WTC11 (cell line): Measurements from ENCODE around the gene OR3A1. TPM values are rescaled to one million over a fixed set of nuclear protein-coding genes. Genes with fewer than 3 reads are reported as not detected.
"Not testable (repeated sequence)": the region's sequence is repeated elsewhere in the genome, so short reads cannot be mapped to it uniquely, and the experiment has no call there.

ENCODE experiments used
- ATAC-seq: fragments of 200-7000 bp; cut with Tn5 transposase; 2 replicates; pipeline ENCODE4 v1.10.0; 2021; ENCODE audit warnings: mild to moderate bottlenecking, moderate library complexity
- Bru-seq: library from RNA; stranded (reverse); fragments of 400-500 nt; gene quantifications from one replicate; lab custom pipeline; 2021; lab: Mats Ljungman, UMichigan
- CTCF ChIA-PET: fragments of 300-600 bp; sonication (Branson Sonifier 250); formaldehyde crosslinking; loops from one replicate; lab custom pipeline; 2021; ENCODE audit warnings: antibody characterized with exemption; lab: Charles Lee
- POLR2A ChIA-PET: fragments of 350-600 bp; sonication (Branson Sonifier 250); formaldehyde crosslinking; loops from one replicate; lab custom pipeline; 2021; ENCODE audit warnings: antibody characterized with exemption; lab: Charles Lee
- DNase-seq: peaks from one replicate; pipeline ENCODE4 v3.0.0; 2021; ENCODE audit warnings: low spot score
- H3K27ac Mint-ChIP-seq: 2 replicates; pipeline ENCODE4 v1.8.0; 2021; ENCODE audit warnings: mixed read lengths
- H3K27me3 Mint-ChIP-seq: 2 replicates; pipeline ENCODE4 v1.8.0; 2021; ENCODE audit warnings: low read depth, mild to moderate bottlenecking, moderate library complexity, mixed read lengths
- H3K36me3 Mint-ChIP-seq: 2 replicates; pipeline ENCODE4 v1.8.0; 2021; ENCODE audit warnings: mixed read lengths
- H3K4me1 Mint-ChIP-seq: 2 replicates; pipeline ENCODE4 v1.8.0; 2022; ENCODE audit warnings: mixed read lengths
- H3K4me3 Mint-ChIP-seq: 2 replicates; pipeline ENCODE4 v1.8.0; 2021; ENCODE audit warnings: mild to moderate bottlenecking, moderate library complexity, mixed read lengths
- H3K9me3 Mint-ChIP-seq: 2 replicates; pipeline ENCODE4 v1.8.0; 2021; ENCODE audit warnings: mixed read lengths
- ARID4B ChIP-seq: sonication (generic); formaldehyde crosslinking; IDR thresholded peaks from 2 replicates; pipeline ENCODE4 v1.8.0; 2023; ENCODE audit warnings: missing genetic modification reagents, mild to moderate bottlenecking, borderline replicate concordance
- ATF2 ChIP-seq: sonication (generic); formaldehyde crosslinking; IDR thresholded peaks from 2 replicates; pipeline ENCODE4 v1.8.1; 2022; ENCODE audit warnings: low read depth, missing genetic modification reagents, borderline replicate concordance
- CDX4 ChIP-seq: fragments of 250-450 bp; sonication (Bioruptor Pico); IDR thresholded peaks from 2 replicates; pipeline ENCODE4 v1.9.0; 2021; ENCODE audit warnings: moderate library complexity, mild to moderate bottlenecking, inconsistent platforms, borderline replicate concordance
- ETV6 ChIP-seq: sonication (generic); formaldehyde crosslinking; IDR thresholded peaks from 2 replicates; pipeline ENCODE4 v1.8.1; 2022; ENCODE audit warnings: mild to moderate bottlenecking, missing genetic modification reagents
- IRF1 ChIP-seq: sonication (generic); formaldehyde crosslinking; IDR thresholded peaks from 2 replicates; pipeline ENCODE4 v1.8.0; 2023; ENCODE audit warnings: missing genetic modification reagents
- NFE2L1 ChIP-seq: sonication (generic); formaldehyde crosslinking; IDR thresholded peaks from 2 replicates; pipeline ENCODE4 v1.8.1; 2023; ENCODE audit warnings: missing genetic modification reagents
- NR1H2 ChIP-seq: sonication (generic); formaldehyde crosslinking; IDR thresholded peaks from 2 replicates; pipeline ENCODE4 v1.9.0; 2021; ENCODE audit warnings: mild to moderate bottlenecking, moderate library complexity, missing genetic modification reagents
- SOX15 ChIP-seq: fragments of 250-450 bp; sonication (Bioruptor Pico); IDR thresholded peaks from 2 replicates; pipeline ENCODE4 v1.9.0; 2021; ENCODE audit warnings: mild to moderate bottlenecking
- STAT6 ChIP-seq: sonication (generic); formaldehyde crosslinking; conservative IDR thresholded peaks from 2 replicates; pipeline ENCODE4 v1.8.1; 2023; ENCODE audit warnings: mild to moderate bottlenecking, low read depth, missing genetic modification reagents, moderate library complexity
- USF1 ChIP-seq: sonication (generic); formaldehyde crosslinking; IDR thresholded peaks from 2 replicates; pipeline ENCODE4 v1.8.0; 2022; ENCODE audit warnings: mild to moderate bottlenecking, missing genetic modification reagents
- ZNF121 ChIP-seq: sonication (generic); formaldehyde crosslinking; IDR thresholded peaks from 2 replicates; pipeline ENCODE4 v1.8.0; 2023; ENCODE audit warnings: missing genetic modification reagents
- ZNF281 ChIP-seq: sonication (generic); formaldehyde crosslinking; IDR thresholded peaks from 2 replicates; pipeline ENCODE4 v1.8.0; 2023; ENCODE audit warnings: mild to moderate bottlenecking, missing genetic modification reagents
- ZNF532 ChIP-seq: fragments of 250-450 bp; sonication (Bioruptor Pico); IDR thresholded peaks from 2 replicates; pipeline ENCODE4 v1.9.0; 2021; ENCODE audit warnings: mild to moderate bottlenecking, borderline replicate concordance
- long read RNA-seq, 3 experiments: library from RNA in 1 of 3; library from capped mRNA in 1 of 3; library from polyadenylated mRNA in 1 of 3; unstranded in 2 of 3; stranded (forward) in 1 of 3; transcript quantifications; one replicate each; pipeline ENCODE4 v2.0.0, GENCODE V29; 2021
- total RNA-seq: library from RNA; stranded (reverse); gene quantifications from 3 replicates; pipeline ENCODE4 v1.2.3, GENCODE V29; 2021

OR3A1 gene
- total RNA-seq: not detected in 3 replicates
- percentile 17 among the genes with signal in this experiment for Bru-seq, nascent RNA
- long read RNA-seq, experiment 1: 0 reads
- long read RNA-seq, experiment 2: 0 reads
- long read RNA-seq, experiment 3: 0 reads

GRCh38 chr17:3298260-3298659 is at the start of gene OR3A1:
OR3A1 (minus strand) TSS chr17:3298360; CDS start chr17:3292582, 5,778 bp downstream.
- Mint-ChIP-seq H3K27ac (no peak within 1 kb of the TSS), H3K27me3 (peaks cover 5% of the 10 kb centered on the region), H3K36me3 (no peaks in the 10 kb centered on the region), H3K9me3 (peaks cover 16% of the 10 kb centered on the region), H3K4me1 (no peaks in the 10 kb centered on the region), H3K4me3 (no peak within 1 kb of the TSS)
- DNase-seq: no peak
- TF ChIP-seq IRF1 (CRISPR knock-in tag) (no peak), STAT6 (CRISPR knock-in tag) (no peak), ZNF281 (CRISPR knock-in tag) (no peak), ZNF121 (CRISPR knock-in tag) (no peak), NR1H2 (CRISPR knock-in tag) (no peak), ZNF532 (CRISPR knock-in tag) (no peak), NFE2L1 (CRISPR knock-in tag) (no peak), ETV6 (CRISPR knock-in tag) (no peak), USF1 (CRISPR knock-in tag) (no peak), ARID4B (no peak), ATF2 (no peak), SOX15 (CRISPR knock-in tag) (no peak), CDX4 (CRISPR knock-in tag) (no peak)
- CTCF ChIA-PET: no interaction called here
- POLR2A ChIA-PET: no interaction called here
- ATAC-seq: no peak

- CTCF ChIA-PET, H3K27ac Mint-ChIP-seq, ATAC-seq, POLR2A ChIA-PET, H3K4me1 Mint-ChIP-seq, H3K4me3 Mint-ChIP-seq, DNase-seq: not testable (repeated sequence)
- peaks cover 37% of the 10 kb centered on the region for H3K27me3 Mint-ChIP-seq
- H3K9me3 Mint-ChIP-seq: peaks cover 61% of the 10 kb centered on the region
- H3K36me3 Mint-ChIP-seq: peaks cover 29% of the 10 kb centered on the region
Observed at GRCh38 chr17:3342782-3343181, 44.6 kb upstream of the OR3A1 start.
